Fibroblast of the aortic adventitia (primary cell): Measurements from ENCODE around the gene EHBP1L1. TPM values are rescaled to one million over a fixed set of nuclear protein-coding genes. Genes with fewer than 3 reads are reported as not detected.

Experiments used
- DNase-seq: peaks from one replicate; pipeline ENCODE4 v3.0.0-alpha.2; 2010; ENCODE audit warnings: low read depth
- H3K4me3 ChIP-seq: 2 replicates; pipeline ENCODE4 v1.5.1; 2011; ENCODE audit warnings: low read depth, mild to moderate bottlenecking, control low read depth, low read length, moderate library complexity
- total RNA-seq: library from RNA; depleted of rRNA; stranded (reverse); fragments of >200 nt; gene quantifications from 2 replicates; pipeline ENCODE4 v1.2.3, GENCODE V29; 2012; ENCODE audit warnings: low replicate concordance
- TF ChIP-seq, protein P1 (sequence below): IDR thresholded peaks from 2 replicates; pipeline ENCODE4 v1.5.1; 2011; ENCODE audit warnings: mild to moderate bottlenecking, low read length, control low read depth, inconsistent platforms; ENCODE audit not compliant: insufficient read depth

EHBP1L1 gene
- total RNA-seq, 1 donor = 52.2 TPM

DNA sequence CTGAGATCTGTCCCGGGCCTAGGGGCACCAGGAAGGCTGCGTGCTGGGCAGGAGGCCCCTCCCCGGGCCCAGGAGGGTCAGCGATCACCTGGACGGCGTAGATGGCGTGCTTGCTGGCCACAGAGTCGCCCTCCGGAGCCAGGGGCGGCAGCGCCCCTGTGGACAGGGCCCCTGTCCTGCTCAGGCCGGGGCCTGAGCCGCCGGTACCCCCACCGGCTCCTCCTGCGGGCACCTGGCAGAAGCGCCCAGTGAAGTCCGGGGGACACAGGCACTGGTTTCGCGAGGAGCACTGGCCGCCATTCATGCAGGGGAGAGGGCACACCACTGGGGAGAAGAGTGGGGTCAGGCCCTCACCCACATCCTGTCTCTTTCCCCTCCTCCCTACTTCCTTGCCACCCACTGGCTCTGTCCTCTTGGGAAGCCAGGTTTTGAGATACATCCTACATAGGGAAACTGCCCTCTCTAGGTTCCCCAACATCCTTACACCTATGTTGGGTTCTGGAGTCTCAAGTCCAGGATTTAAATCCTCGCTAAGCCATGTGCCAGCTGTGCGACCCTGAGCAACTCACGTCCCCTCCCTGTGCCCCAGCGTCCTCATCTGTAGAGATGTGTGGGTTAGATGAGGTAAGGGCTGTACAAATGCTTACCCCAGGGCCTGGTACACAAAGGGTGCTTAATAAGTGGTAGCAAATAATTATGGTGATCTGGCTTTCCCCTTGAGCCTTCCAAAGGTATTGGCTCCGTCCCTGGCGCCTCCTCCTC is 21.6 kb upstream of the EHBP1L1 start:
- no peak for DNase-seq
- H3K4me3 ChIP-seq = no peak overlapping the region
- TF ChIP-seq, protein P1, sequence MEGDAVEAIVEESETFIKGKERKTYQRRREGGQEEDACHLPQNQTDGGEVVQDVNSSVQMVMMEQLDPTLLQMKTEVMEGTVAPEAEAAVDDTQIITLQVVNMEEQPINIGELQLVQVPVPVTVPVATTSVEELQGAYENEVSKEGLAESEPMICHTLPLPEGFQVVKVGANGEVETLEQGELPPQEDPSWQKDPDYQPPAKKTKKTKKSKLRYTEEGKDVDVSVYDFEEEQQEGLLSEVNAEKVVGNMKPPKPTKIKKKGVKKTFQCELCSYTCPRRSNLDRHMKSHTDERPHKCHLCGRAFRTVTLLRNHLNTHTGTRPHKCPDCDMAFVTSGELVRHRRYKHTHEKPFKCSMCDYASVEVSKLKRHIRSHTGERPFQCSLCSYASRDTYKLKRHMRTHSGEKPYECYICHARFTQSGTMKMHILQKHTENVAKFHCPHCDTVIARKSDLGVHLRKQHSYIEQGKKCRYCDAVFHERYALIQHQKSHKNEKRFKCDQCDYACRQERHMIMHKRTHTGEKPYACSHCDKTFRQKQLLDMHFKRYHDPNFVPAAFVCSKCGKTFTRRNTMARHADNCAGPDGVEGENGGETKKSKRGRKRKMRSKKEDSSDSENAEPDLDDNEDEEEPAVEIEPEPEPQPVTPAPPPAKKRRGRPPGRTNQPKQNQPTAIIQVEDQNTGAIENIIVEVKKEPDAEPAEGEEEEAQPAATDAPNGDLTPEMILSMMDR = no peak

DNA sequence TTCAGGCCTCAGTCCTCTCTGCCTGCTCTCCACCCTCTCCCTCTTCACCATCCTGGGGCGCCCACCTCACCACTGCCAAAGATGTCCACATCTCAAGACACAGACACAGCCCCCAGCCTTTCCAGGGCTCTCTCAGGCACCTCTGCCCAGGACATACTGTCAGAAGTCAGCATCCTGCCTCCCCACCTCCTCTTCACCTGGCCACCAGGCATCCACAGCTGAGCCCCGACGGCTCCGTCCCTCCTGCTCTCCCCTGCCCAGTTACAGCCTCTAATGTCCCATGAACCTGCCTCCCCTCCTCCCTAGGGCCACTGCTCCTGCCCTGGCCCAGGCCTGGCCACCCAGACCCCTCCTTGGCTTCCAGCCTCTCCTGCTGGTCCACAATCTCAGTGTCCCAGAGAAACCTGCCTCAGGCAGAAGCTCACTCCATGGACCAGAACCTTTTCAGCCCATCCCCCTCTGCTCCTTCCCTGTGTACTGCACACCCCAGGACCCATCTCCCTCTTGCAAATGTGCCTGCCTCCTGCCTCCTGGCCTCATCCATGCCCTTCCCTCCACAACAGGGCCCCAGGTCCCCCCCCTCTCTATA is 20.9 kb upstream of the EHBP1L1 start:
- TF ChIP-seq, protein P1 = no peak
- no peak overlapping the region for H3K4me3 ChIP-seq
- DNase-seq = no peak

- TF ChIP-seq, protein P1 = no peak
- H3K4me3 ChIP-seq = peak overlapping the region; percentile 47
- DNase-seq = peak; percentile 76
Measured at GRCh38 chr11:65555693-65556231, 20.1 kb upstream of the EHBP1L1 start.

GRCh38 chr11:65556470-65557279 is 19.2 kb upstream of the EHBP1L1 start:
- peak overlapping the region; percentile 74 for H3K4me3 ChIP-seq
- TF ChIP-seq, protein P1 = no peak
- DNase-seq = no peak

- peak; percentile 35 for DNase-seq
- TF ChIP-seq, protein P1 = no peak
- H3K4me3 ChIP-seq = peak overlapping the region; percentile 74
Measured at GRCh38 chr11:65557280-65558001, 18.4 kb upstream of the EHBP1L1 start.
